LNCaP clone FGC (cell line): ENCODE results near the gene ARSB.

Source experiments
- DNase-seq: peaks from one replicate; pipeline ENCODE4 v3.0.0-alpha.2; 2011; ENCODE audit warnings: low read depth
- H3K4me3 ChIP-seq: 2 replicates; pipeline ENCODE4 v1.5.1; 2011; ENCODE audit warnings: mild to moderate bottlenecking, low read depth, low read length, control low read depth
- CTCF ChIP-seq: IDR thresholded peaks from 2 replicates; pipeline ENCODE4 v1.5.1; 2012; ENCODE audit warnings: mild to moderate bottlenecking; ENCODE audit not compliant: control insufficient read depth, insufficient read depth; ENCODE audit errors: extremely low read depth

ARSB gene

DNA sequence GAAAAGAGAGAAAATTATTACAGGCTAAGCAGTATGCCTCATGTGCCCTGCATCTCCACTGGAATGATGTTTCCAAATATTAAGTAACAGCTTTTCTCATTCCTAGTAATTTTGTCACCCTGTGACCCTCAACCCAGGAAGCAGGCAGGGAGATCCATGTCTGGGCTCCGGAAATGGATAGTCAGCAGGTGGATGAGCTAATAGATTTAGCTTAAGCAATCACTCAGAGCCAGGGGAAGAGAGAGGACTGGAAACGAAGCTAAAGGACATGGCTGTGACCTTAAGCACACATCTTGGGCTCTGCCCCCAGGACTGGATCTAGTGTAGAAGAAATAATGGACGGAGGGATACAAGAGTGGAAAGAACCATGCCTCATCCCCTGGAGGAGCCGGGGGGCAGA is 89.5 kb downstream of the ARSB start:
- DNase-seq = no peak
- no peak overlapping the region for H3K4me3 ChIP-seq
- no peak for TF ChIP-seq CTCF

DNA sequence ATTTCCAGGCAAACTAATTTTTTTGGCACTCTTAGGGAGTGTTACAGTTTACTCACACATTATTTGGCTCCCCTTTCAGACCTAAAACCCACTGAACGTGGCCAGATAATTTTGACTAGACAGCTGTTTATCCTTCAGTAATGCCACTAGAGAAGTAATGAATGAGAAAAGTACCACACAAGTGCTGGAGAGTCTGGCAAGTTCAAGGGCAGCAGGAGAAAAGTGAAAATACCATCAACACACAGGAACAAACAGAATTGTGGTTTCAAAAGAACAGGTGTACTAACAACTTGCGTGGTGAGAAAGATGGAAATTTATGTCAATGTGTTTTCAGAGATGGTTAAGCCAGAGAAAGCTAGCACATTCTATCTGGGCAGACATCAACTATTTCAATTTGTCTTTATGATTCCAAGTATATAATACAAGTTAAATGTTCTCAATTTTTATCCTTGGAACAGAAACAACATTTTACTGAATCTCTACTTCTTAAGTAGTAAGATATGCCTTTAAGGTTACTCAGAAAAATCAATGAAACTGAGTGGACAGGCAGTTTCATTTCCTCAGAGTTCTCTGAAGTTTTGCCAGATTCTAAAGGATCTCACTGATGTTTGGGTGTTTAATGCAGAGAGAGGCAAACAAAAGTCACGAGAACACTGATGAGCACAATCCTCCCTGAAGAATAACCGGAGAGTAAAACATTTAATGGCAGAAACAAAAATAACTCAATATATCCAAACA is 91.0 kb downstream of the ARSB start:
- no peak for TF ChIP-seq CTCF
- DNase-seq = no peak

GRCh38 chr5:78890667-78891379 is 94.3 kb downstream of the ARSB start:
- no peak for DNase-seq
- H3K4me3 ChIP-seq = no peak overlapping the region
- no peak for TF ChIP-seq CTCF

More for the DNA sequence above, 91.0 kb downstream of the ARSB start:
- no peak overlapping the region for H3K4me3 ChIP-seq

GRCh38 chr5:78889369-78890140 is 95.6 kb downstream of the ARSB start:
- TF ChIP-seq CTCF = no peak
- H3K4me3 ChIP-seq = no peak overlapping the region
- no peak for DNase-seq

DNA sequence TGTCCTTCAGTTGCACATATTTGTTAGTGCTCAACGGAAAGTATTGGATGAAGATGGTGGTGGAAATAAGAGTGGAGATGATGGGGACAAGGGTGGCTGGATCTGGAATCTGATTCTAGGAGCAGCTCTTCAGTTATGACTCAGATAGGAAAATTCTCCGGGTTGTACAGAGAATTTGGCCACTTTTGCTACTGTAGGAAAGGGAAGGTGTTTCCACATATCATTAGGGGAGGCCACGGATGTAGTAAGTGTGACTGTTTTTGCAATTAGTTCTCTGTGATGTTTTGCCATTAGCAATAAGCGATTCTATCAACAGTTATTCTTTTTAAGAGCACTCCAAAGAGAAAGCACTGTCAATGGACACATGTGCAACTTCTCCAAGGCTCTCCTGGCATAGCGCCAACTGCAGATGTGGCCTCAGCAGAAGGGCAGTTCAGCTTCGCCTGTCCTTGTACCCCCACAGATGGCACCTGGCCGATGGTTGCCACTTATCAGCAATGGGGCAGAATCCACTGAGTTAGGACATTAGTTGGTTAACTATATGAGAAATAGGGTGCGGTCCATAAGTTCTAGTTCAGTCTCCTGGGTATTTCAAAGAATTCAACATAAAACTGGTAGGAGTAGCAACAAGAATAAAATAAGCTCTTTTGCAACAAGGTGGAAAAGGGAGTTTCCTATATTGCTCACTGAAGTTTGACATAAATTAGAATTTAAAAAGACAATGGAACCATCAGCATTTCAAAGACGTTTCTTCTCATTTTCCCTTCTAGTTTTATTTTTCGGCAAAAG is 96.3 kb downstream of the ARSB start:
- H3K4me3 ChIP-seq = no peak overlapping the region
- no peak for DNase-seq
- TF ChIP-seq CTCF = no peak

- no peak for DNase-seq
- no peak for TF ChIP-seq CTCF
- H3K4me3 ChIP-seq = no peak overlapping the region
Observed at GRCh38 chr5:78887384-78888118, 97.6 kb downstream of the ARSB start.
